Heart right ventricle (tissue), 16 donors: ENCODE data around the gene TAOK1. TPM values are rescaled to one million over a fixed set of nuclear protein-coding genes. Genes with fewer than 3 reads are reported as not detected.

Experiments
- ATAC-seq, 8 donors: fragments of 200-7000 bp; cut with Tn5 transposase; one replicate each; pipeline ENCODE4 v1.9.1; 2020; ENCODE audit warnings: mild to moderate bottlenecking in 8 of 8, moderate library complexity in 8 of 8, moderate number of reproducible peaks in 1 of 8
- DNase-seq, 2 donors: peaks; one replicate each; pipeline ENCODE4 v3.0.0-alpha.2; 2020
- H3K27ac ChIP-seq, 10 donors: fragments of 200-600 bp; sonication (generic) in 2 of 10; one replicate each; pipeline versions ENCODE4 v1.5.0 to v1.8.0; 2020 to 2022; ENCODE audit warnings: mild to moderate bottlenecking in 3 of 10
- H3K27me3 ChIP-seq, 7 donors: fragments of 200-600 bp; one replicate each; pipeline ENCODE4 v1.8.0; 2021 to 2022; ENCODE audit warnings: mild to moderate bottlenecking in 2 of 7
- H3K36me3 ChIP-seq, 9 donors: fragments of 200-600 bp; sonication (generic) in 1 of 9; one replicate each; pipeline versions ENCODE4 v1.5.0 to v1.8.0; 2020 to 2022; ENCODE audit warnings: mild to moderate bottlenecking in 2 of 9
- H3K4me1 ChIP-seq, 9 donors: fragments of 200-600 bp; sonication (generic) in 1 of 9; one replicate each; pipeline versions ENCODE4 v1.5.0 to v1.8.0; 2020 to 2022; ENCODE audit warnings: mild to moderate bottlenecking in 4 of 9
- H3K4me3 ChIP-seq, 10 donors: fragments of 200-600 bp; sonication (generic) in 2 of 10; one replicate each; pipeline versions ENCODE4 v1.5.0 to v1.8.0; 2020 to 2022; ENCODE audit warnings: mild to moderate bottlenecking in 7 of 10, moderate library complexity in 2 of 10
- H3K9me3 ChIP-seq, 11 donors: fragments of 200-600 bp in 10 of 11; sonication (generic) in 2 of 11; one replicate each; pipeline versions ENCODE4 v1.5.0 to v1.8.0; 2013 to 2022; ENCODE audit warnings: mild to moderate bottlenecking in 2 of 11, control low read depth in 1 of 11, moderate library complexity in 1 of 11
- WGBS, 2 donors: extraction: QIAGEN DNeasy Blood & Tissue Kit; methylation state at CpG; one replicate each; pipeline ENCODE4 v1.1.7; 2013; ENCODE audit warnings: inconsistent platforms in 1 of 2; 5-methylcytosine and 5-hydroxymethylcytosine counted together
- intact Hi-C, 10 donors: fragments of 100-400 bp; cut with DNase I; formaldehyde crosslinking; loops; one replicate each; pipeline versions ENCODE4 v1.11.1 to v1.14.2; 2022
- polyA plus RNA-seq, 2 donors: library from polyadenylated mRNA; stranded (reverse); fragments of 200-250 nt; gene quantifications; one replicate each; pipeline ENCODE4 v1.2.3, GENCODE V29; 2013
- total RNA-seq, 10 donors: library from RNA; stranded (reverse); fragmentation: NEBNext Ultra II Directional in 3 of 10; extraction: Animal tissue kit (Norgen Biotek cat#: 25700) in 3 of 10; gene quantifications; one replicate each; pipeline versions ENCODE4 v1.2.1 to v1.2.4, GENCODE V29; 2021 to 2023
- TF ChIP-seq, protein P1 (sequence below), 9 donors: fragments of 200-600 bp; sonication (generic) in 2 of 9; IDR thresholded peaks; one replicate each; pipeline versions ENCODE4 v1.5.0 to v1.8.0; 2021 to 2022; ENCODE audit warnings: antibody characterized with exemption in 9 of 9, mild to moderate bottlenecking in 5 of 9, moderate library complexity in 1 of 9
- donor health status: Arrhythmogenic right ventricular cardiomyopathy.
- donor health status: ischemic (EF 13 %, LVEDD 7.1; RV severe dilation, severe dysfunction).
- donor health status: healthy with polysubstance abuse.
- donor health status: DM: no; HTN: yes; CAD: no.
- donor health status: DM: no; HTN: no; CAD: no.
- donor health status: ischemic (EF 25% LVEDD 6.9; RV normal size, moderate dysfunction).
- donor health status: ischemic (EF 25% LVEDD 5.7; RV mildly dilated, moderate dysfunction).
- donor health status: healthy.
- donor health status: DM: yes; HTN: yes; CAD: no.
- donor health status: Ischemic cardiomyopathy.
- donor health status: ischemic (EF 35%, LVEDD 5.7; RV mildly dilated, moderate dysfunction).
- donor health status: nonischemic (EF 11% LVEDD 7.7; RV severe dilation, severe dysfunction).
- donor health status: DM: yes; HTN: yes; CAD: no.
- donor health status: PGD.
- donor health status: ischemic (EF 29% LVEDD 5.4; RV normal size, mild dysfunction).
- donor health status: nonischemic (EF 23%, LVEDD 6.1; RV moderate dilation, normal function).

The TAOK1 gene
- total and polyA plus RNA-seq, 12 donors = 6.4 to 86.9 (median 68.8) TPM

DNA sequence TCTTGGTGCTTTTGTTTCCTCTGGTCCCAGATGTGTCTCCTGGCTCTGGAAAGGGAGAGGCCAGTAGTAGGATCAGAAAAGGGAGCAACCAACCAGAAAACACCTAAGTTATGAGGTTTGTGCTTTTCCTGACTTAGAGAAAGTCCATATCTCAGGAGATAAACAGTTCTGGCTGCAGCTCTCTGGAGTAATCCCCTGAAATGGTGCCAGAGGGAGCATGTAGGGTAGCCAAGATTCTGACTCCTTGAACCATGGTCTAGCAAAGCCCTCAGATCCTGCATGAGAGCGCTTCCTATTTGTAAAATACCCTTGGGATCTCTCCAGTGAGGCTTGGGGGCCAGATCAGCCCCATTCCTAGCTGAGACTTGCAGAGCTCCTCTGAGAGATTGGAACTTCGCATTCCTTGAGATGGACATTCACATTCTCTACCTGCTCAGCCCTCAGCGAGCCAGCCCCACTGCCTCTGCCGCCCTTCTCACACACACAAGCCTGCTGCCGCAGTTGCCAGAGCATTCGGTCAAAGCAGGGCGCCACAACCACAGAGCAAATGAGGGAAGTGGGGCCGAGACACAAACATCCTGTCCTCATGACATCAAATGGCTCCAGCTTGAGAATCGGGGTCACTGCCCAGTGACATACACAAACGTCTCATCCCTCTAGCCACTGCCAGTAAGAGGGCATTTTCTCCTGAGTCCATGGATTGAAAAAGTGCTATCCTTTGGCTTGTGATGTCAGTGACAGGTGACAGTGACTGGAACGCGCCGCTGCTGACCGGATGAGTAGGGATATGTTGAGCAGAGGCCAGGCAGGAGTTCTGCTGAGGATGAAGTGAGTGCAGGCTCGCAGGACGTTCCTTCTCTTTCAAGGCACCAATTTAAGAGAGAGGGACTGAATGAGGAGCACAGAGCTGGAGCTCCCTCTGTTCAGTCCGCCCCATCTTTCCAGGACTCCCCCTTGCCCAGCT is 171.7 kb downstream of the TAOK1 start:
- peak in 4 of 8 donors; percentile 7 to 57 (median 32) for ATAC-seq
- Histone ChIP-seq H3K36me3 (peaks cover 0 to 9% (median 0%) of the 10 kb centered on the region in 9 donors), H3K4me1 (peaks cover 0 to 57% (median 19%) of the 10 kb centered on the region in 9 donors), H3K27ac (peak overlapping the region in 2 of 10 donors; percentile 42 to 73), H3K4me3 (no peak overlapping the region), H3K27me3 (no peaks in the 10 kb centered on the region), H3K9me3 (no peaks in the 10 kb centered on the region)
- 60 to 66% methylated on average over 17 of the region's 17 CpGs for WGBS, 2 donors
- intact Hi-C loops = loop anchor here in 1 of 10 donors (10.0 kb wide), 1 partner anchor 417 kb away; no protein-coding TSS in a partner anchor
- DNase-seq = peak in 1 of 2 donors; percentile 13
- TF ChIP-seq, protein P1, sequence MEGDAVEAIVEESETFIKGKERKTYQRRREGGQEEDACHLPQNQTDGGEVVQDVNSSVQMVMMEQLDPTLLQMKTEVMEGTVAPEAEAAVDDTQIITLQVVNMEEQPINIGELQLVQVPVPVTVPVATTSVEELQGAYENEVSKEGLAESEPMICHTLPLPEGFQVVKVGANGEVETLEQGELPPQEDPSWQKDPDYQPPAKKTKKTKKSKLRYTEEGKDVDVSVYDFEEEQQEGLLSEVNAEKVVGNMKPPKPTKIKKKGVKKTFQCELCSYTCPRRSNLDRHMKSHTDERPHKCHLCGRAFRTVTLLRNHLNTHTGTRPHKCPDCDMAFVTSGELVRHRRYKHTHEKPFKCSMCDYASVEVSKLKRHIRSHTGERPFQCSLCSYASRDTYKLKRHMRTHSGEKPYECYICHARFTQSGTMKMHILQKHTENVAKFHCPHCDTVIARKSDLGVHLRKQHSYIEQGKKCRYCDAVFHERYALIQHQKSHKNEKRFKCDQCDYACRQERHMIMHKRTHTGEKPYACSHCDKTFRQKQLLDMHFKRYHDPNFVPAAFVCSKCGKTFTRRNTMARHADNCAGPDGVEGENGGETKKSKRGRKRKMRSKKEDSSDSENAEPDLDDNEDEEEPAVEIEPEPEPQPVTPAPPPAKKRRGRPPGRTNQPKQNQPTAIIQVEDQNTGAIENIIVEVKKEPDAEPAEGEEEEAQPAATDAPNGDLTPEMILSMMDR (IDR thresholded peaks at IDR 0.05) = no peak

DNA sequence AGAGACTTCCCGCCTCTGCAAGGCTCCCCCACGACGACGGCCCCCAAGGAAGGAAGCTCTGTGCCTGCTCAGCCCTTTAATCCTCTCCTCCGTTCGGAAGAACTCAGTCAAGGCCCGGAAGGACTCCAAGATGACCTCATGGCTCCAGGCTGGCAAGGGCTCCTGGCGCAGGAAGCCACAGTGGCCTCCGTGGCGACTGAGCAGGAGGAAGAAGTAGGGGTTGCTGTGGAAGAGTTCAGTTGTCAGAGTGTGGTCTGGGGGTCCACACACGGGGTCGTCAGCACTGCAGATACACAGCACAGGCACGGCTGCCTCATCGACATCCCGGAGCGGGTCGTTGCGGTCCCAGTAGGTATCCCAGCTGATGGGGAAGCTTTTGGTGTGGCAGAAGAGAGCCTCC is 172.5 kb downstream of the TAOK1 start:
- H3K4me1 ChIP-seq = peaks cover 0 to 56% (median 25%) of the 10 kb centered on the region in 9 donors
- ATAC-seq = no peak
- no peak overlapping the region for H3K4me3 ChIP-seq
- H3K27me3 ChIP-seq = no peaks in the 10 kb centered on the region
- H3K36me3 ChIP-seq = peaks cover 0 to 9% (median 0%) of the 10 kb centered on the region in 9 donors
- no peak for DNase-seq
- WGBS, 2 donors = 77 to 80% methylated on average over 18 of the region's 18 CpGs
- intact Hi-C loops = loop anchor here in 1 of 10 donors (10.0 kb wide), 1 partner anchor 418 kb away; no protein-coding TSS in a partner anchor
- H3K9me3 ChIP-seq = no peaks in the 10 kb centered on the region
- TF ChIP-seq, protein P1 (IDR thresholded peaks at IDR 0.05) = no peak
- peak overlapping the region in 2 of 10 donors; percentile 20 to 73 for H3K27ac ChIP-seq

DNA sequence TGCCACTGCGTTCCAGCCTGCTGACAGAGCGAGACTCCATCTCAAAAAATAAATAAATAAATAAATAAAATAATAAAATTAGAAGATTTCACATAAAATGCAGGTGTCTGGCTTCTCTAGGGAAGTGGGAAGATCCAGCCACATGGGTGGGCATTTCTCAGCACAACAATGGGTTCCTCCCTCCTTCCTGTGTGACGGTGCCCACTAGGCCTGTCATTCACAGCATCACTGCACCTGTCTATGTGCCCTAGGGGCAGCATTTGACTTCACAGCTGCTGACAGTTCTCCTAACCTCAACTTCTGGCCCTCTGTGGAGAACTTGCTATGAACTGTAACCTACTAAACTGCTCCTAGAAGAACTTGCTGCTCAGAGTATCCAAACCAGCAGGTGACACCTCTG is 173.7 kb downstream of the TAOK1 start:
- no peak for ATAC-seq
- DNase-seq = no peak
- Histone ChIP-seq H3K27me3 (no peaks in the 10 kb centered on the region), H3K9me3 (no peaks in the 10 kb centered on the region), H3K4me1 (peaks cover 0 to 64% (median 26%) of the 10 kb centered on the region in 9 donors), H3K36me3 (peaks cover 0 to 9% (median 0%) of the 10 kb centered on the region in 9 donors), H3K4me3 (no peak overlapping the region), H3K27ac (no peak overlapping the region)
- intact Hi-C loops = loop anchor here in 1 of 10 donors (10.0 kb wide), 1 partner anchor 419 kb away; no protein-coding TSS in a partner anchor
- WGBS, 2 donors = 92 to 98% methylated on average over 3 of the region's 3 CpGs
- TF ChIP-seq, protein P1 (IDR thresholded peaks at IDR 0.05) = no peak

DNA sequence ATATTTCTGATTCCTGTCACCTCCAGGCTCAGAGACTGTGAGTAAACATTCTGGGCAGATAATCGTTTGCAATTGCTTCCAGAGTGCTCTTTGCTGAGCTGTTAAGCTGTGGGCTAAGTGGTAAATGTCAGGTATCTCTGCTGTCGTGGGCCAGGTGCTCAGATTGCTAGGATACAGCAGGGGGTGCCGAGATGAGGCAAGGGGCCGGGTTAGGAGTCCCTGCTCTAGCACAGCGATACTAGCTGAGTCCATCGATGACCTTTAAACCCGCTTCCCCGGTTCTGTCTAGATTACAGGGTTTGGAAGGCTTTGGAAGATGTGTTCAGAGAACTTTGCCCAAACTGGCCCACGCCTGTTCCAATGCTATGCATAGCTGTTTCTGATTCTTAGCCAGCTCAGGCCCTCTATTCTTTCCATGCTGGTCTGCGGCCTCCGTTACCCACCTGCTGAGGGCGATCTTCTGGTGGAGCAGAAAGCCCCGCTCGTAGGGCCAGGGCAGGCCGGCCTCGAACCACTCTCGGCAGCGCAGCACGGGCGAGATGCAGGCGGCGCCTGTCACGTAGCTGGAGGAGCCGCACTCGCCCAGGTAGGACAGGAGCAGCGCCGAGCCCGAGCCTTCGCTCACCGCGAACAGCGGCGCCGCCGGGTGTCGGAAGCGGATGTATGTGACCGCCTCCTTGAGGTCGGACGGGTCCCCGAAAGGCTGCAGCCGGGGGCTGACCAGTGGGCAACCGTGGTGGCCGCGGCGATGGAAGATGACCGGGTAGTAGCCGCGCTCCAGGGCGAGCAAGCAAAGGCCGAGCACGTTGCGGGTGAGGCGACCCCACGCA is 175.7 kb downstream of the TAOK1 start:
- intact Hi-C loops = loop anchor here in 1 of 10 donors (10.0 kb wide), 1 partner anchor 421 kb away; no protein-coding TSS in a partner anchor
- Histone ChIP-seq H3K4me3 (peak overlapping the region; percentile 58 to 92 (median 84)), H3K4me1 (peaks cover 0 to 63% (median 35%) of the 10 kb centered on the region in 9 donors), H3K27me3 (no peaks in the 10 kb centered on the region), H3K36me3 (peaks cover 0 to 9% (median 0%) of the 10 kb centered on the region in 9 donors), H3K9me3 (no peaks in the 10 kb centered on the region), H3K27ac (peak overlapping the region in 7 of 10 donors; percentile 52 to 94 (median 83))
- ATAC-seq = no peak
- WGBS, 2 donors = 27 to 29% methylated on average over 55 of the region's 55 CpGs
- TF ChIP-seq, protein P1 (IDR thresholded peaks at IDR 0.05) = peak in 2 of 9 donors; percentile 5 to 26
- DNase-seq = peak; percentile 6 to 42
